GM21360 (cell line): Measurements from ENCODE around the gene DDAH1.

Experiments
- ATAC-seq: cut with Tn5 transposase; IDR thresholded peaks from one replicate; pipeline ENCODE4 v1.9.1; 2021; ENCODE audit warnings: mild to moderate bottlenecking, moderate library complexity; ENCODE audit not compliant: unreplicated experiment

The DDAH1 gene

DNA sequence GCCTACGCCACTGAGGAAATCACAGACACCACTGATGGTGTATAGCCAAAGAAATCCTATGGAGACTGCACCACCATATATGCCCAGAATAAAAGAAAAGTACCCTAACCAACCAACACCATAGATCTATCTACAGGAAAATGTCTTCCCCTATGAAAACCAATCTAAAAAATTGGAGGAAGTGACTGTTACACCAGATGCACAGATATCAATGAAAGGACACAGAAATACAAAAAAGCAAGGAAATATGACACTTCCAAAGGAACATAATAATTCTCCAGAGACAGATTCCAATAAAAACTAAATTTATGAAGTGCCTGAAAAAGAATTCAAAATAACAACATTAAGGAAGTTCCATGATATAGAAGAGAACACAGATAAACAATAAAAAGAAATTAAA is 131.8 kb downstream of the DDAH1 start:
- ATAC-seq, result no peak

GRCh38 chr1:85332575-85332974 is 132.4 kb downstream of the DDAH1 start:
- no peak for ATAC-seq

DNA sequence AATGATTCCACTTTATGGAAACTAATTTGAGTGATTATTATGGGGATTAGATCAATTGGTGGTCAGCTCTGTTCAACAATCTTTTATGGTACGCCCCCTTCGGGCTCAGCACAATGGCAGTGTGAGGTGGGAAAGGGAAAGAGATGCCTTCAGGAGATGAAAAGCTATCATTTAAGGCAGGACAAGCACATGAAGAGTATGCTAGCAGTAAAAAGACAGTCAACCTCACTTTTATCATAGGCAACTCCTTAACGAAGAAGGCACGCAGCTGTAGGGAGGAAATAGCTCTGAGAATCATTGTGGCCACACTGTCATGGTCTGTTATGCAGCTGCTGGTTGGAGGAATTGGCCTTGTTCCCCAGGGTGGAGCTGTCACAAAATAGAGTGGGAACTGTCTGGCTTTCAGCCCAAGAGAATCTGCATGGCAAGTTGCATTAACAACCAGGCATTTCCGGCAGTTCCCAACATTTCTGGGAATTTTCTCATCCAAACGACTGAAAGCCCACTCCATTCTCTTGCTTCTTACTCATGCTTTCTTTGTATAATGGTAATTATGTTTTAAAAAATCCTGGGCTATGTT is 134.2 kb downstream of the DDAH1 start:
- no peak for ATAC-seq

DNA sequence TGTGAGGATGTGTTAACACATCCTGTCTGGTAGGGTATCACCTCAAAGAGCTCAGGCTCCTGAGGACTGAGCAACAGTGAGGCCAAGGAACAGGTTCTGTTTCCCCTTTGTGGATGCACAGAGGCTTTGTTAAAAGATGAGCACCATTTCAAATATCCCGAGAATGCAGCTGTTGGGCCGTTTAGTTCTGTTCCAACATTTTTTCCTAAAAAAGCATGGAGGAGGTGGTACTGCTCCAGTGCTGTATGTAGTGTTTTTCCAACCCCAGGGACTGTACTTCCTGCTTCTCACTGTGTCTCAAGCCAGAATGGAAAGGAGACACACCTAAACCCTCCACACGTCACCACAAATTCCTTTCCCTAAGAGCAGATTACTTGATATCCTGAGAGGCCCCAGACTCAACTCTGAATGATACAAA is 134.7 kb downstream of the DDAH1 start:
- no peak for ATAC-seq

DNA sequence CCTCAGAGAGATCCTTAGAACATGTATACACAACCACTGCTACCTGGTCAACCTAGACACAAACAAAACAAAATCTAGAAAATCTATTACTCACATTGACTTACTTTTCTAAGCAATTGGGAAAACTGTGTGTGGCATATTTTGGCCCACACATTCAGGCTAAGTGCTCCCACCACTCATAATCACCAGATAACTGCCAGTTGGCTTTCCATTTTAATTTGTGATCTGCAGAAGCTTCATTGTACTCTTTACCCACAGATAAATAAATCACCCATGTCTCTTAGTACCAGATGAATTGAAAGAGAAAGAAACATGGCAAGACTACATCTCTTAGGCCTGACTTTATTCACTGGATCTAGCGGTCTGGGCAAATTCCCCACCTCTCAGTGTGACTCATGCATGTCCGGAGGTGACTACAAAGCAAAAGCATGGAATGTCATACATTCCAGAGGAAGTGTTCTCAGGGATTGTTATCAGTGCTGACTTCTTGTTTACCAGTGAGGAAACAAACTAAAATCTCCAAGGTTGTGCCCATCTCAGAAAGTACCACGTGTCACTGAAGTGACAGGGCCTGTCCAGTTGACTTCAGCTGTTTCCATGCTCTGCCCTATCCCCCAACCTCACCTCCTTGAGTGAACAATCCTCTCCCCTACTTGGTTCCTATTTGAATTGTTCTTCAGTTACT is 136.1 kb downstream of the DDAH1 start:
- no peak for ATAC-seq

DNA sequence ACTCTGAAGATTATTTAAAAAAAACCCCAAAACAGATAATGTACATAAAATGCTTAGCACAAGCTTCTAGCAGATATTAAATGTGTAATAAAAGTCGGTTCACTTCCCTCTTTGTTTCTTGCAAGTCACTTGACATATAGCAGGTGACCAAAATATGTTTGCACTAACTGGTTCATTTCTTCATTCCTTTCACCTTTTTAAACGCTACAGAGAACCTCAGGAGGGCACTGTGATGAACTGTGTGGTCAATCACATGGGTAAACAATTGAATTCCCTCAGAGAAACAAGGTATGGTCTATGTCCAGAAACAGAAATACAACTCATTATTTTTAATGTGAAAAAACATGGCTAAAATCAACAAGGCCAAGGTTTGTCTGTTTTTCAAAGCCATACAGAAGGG is 137.2 kb downstream of the DDAH1 start:
- ATAC-seq, result no peak

GRCh38 chr1:85326851-85327250 is 138.1 kb downstream of the DDAH1 start:
- ATAC-seq, result no peak

DNA sequence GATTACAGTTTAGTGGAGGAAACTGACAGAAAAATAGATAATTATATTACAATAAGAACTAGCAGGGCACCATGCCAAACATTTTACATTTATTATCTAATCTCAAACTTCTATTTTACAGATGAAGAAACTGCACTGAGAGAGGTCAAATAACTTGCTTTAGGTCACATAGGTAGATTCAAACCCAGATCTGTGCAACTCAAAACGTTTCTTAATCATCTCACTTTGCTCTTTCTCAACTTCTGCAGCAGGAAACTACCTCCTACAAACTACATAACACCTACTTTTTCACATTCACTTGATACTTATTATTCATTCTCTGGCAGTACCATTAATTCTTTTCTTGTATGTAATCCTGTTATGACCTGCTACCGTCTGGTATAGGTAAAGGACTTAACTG is 138.6 kb downstream of the DDAH1 start:
- ATAC-seq, result no peak

GRCh38 chr1:85325920-85326319 is 139.0 kb downstream of the DDAH1 start:
- no peak for ATAC-seq

- ATAC-seq, result no peak
Observed at GRCh38 chr1:85323770-85324169, 141.2 kb downstream of the DDAH1 start.

GRCh38 chr1:85322655-85323054 is 142.3 kb downstream of the DDAH1 start:
- no peak for ATAC-seq

DNA sequence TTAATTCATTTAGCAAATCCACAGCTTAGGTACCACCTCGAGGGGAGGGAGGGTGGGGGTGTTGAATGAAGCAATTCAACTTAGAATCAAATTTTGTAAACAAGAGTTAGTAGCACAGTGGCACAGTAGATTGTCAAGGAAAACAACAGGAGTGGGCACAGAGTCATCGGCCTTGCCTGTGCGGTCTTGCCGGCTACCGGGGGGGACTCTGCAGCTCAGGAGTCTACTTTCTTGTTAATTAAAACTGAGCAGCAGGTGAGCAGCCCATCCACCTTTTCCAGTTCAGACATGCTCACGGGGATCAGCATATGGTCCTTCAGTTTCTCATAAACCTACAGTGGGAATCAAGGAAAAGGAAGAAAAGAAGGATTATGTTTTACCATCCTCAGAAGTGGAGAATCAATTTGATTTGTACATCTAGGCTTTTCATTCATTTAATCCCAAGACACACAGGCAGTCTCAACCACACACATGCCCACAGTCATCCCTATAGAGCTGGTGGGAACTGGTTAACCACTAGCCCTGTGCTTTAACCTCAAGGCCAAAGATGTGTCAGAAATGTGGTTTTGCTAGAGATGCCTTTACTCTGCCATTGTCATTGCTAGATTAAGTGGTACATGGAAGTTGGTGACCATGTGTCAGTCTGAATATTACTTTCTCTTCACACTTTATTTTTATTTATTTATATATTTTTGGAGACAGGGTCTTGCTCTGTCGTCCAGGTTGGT is 143.6 kb downstream of the DDAH1 start:
- no peak for ATAC-seq

DNA sequence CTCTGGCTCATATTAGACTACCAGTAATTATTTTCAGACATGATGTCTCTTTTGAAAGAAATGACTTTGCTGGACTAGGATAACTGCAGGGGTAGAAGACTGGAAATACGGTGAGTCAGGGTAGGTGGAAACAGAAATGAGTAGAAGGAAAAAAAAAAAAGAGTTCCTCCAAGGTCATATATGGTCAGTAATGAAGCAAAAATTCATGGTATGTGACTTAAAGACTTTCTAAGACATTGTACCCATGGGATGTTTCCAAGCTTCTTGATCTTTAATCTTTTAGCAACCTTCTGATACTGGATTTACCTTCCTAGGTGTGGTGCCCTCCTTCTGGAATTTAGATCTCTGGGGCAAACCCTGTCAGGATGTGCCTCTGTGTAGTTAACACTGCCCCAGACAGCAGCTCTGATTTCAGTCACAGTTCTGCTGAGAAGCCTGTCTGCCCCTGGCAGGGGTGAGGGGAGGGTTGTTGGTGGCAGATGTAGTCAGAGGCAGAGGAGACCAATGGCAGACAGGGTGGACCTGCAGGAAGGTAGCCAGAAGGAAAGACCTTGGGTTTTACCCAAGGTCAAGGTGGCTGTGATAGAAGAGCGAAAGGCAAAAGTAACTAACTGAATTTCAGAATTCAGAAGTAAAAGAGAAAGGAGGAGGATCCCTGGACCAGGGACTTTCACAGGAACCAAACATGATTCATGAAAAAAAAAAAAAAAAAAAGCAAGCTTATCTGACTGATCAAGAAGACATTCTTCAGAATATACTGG is 144.4 kb downstream of the DDAH1 start:
- no peak for ATAC-seq

GRCh38 chr1:85319931-85320330 is 145.0 kb downstream of the DDAH1 start:
- no peak for ATAC-seq

DNA sequence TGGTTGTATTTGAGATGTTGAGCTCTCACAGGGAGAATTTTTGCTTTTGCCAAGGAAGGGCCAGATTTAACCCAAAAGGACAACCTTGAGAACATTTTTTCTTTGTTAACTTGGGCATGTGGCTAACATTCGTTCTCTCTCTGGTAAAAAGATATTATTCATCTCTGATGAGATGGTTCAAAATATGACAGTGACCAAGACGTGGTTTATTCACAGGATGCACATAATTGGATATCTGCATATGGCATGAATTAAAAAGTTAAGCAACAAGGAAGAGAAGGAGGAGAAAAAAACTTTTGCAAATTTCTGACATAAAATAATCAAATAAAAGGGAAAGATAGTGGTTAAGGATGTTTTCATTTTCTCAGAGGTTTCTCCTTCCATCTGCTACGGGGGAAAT is 145.5 kb downstream of the DDAH1 start:
- ATAC-seq, result no peak

GRCh38 chr1:85318217-85318616 is 146.7 kb downstream of the DDAH1 start:
- ATAC-seq, result no peak

DNA sequence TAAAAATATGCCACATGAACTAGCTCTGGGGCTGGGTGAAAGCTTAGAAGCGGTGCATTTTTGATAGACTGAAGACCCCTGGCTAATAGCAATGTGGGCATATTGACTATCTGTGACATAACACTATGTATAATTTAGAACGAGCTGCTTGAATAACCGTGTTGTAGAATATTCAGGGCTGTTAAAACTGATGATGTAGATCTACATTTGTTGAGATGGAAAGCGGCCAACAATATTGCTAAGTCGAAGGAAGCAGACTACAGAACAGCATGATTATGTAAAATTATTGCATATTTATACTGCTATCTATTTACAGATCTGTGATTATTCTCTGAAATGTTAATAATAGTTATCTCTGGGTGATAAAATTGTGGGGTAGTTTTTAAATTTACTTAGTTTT is 147.4 kb downstream of the DDAH1 start:
- no peak for ATAC-seq

GRCh38 chr1:85316321-85316720 is 148.6 kb downstream of the DDAH1 start:
- no peak for ATAC-seq

DNA sequence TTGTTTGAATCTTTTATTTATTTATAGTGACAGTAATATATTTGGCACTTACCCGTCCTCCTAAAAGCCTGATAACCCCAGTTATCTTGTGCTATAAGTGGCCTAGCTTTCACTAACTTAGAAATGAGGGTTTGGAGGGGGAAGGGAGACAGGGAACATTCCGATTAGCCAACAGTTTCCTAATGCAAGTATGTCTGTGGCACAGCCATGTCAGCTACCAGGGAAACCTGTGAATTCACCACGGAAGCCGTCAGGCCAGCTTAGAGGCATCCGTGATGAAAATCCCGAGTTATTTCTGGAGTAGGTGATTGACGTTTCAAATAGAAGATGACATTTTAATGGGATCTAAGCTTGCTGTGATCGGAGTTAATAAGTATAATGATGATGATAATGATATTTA is 149.2 kb downstream of the DDAH1 start:
- no peak for ATAC-seq

DNA sequence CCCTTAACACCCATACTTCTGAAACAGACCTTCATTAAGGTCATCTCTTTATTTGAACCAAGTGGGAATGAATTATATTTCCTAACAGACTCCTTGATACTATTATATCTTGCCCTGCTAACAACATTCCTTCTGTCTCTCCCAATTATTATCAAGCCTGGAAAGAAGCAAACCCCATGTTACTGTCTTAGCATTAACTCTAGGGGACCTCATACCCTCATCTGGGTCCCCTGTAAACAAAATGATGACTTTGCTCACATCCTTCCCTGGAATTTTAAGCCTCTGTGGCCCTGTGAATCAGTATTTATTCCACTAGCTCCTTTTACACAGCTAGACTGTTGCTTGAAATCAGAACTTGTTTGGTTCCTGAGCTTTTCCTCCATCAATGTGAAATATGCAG is 150.2 kb downstream of the DDAH1 start:
- ATAC-seq, result no peak

DNA sequence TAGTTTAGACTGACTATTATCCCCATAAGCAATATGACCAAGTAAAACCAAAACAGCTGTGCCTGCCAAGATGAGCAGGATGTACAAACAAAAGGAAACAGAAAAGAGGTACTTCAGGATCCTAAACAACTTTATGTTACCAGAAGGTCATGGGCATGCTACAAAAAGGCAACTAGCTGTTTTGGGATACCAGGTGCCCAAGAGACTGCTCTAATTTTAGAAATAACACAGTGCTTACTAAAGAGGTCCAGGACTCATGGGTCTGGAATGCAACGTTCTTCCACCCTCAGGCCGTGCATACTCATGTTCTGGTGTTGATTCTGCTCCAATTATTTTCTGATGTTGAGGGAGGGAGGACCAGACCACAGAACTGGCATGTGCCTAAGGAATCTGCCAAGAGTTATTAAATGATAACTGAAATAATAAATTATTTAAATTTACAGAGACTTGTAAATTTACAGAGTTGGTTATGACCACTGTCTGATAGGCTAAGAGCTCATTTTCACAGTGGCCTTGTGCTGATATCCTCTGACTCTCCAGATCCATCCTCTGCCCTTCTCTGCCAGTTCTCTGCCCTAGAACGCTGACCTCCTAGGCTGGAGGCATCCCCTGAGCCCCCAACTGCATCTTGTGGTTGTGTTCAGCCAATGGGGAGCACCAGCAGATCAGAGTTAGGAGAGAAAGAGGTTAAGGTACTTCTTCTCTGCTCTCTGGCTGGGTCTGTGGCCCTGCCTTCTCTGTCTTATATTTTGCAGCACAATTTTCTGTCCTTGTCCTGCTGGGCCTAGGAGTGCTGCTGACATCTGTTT is 150.9 kb downstream of the DDAH1 start:
- ATAC-seq, result no peak
